Measurements from ENCODE around the gene ACIN1.
A peak's percentile ranks its signal among the peaks of the same experiment; 100 is the strongest.

The ACIN1 gene

GRCh38 chr14:23079716-23080115 is 15.2 kb downstream of the ACIN1 start:
- DNase-seq = no peak

DNA sequence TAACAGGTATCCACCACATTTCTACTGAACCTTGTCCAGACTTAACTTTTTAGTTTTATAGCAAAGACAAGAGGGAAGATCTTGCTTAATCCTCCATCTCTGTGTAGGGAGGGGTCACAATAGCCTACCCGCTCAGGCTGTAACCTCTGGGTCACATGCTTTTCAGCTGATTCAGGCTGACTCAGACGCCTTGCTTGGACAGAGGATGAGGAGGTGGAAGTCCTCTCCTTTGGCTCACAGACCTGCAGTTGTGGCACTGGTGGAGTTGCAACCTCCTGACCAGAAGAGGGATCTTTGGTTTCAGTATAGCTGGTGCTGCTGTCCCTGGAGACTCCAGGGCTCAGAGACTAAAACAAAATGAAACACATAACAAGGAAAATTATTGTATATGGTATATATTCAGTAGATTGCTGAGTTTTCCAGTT is 16.2 kb downstream of the ACIN1 start:
- DNase-seq = no peak

GRCh38 chr14:23077962-23078361 is 17.0 kb downstream of the ACIN1 start:
- DNase-seq = no peak

GRCh38 chr14:23076785-23077408 is 18.0 kb downstream of the ACIN1 start:
- DNase-seq = no peak

- no peak for DNase-seq
Measured at GRCh38 chr14:23074906-23075305, 20.0 kb downstream of the ACIN1 start.

GRCh38 chr14:23071921-23072539 is 22.9 kb downstream of the ACIN1 start:
- DNase-seq = no peak

GRCh38 chr14:23071244-23071920 is 23.6 kb downstream of the ACIN1 start:
- peak; percentile 93 for DNase-seq

GRCh38 chr14:23070262-23071129 is 24.4 kb downstream of the ACIN1 start:
- no peak for DNase-seq

DNA sequence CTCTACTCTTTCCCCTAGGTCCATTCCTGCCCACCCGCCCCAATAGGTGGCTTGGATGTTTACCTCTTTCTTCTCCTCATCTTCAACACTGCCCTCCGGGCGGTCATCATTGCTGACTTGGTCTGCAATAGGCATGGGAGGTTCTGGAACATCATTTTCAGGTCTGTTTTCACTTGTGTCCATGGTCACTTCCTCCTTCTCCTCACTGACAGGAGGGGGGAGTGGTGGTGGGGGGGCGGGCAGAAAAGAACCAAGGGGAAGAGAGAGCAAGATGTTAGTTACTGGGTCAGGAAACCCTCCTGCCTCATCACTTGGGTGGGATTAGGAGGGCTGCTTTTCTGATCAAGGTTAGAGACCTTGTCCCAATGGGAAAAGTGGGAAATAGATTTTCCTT is 25.5 kb downstream of the ACIN1 start:
- DNase-seq = no peak

- peak; percentile 91 for DNase-seq
Measured at GRCh38 chr14:23068789-23069412, 26.0 kb downstream of the ACIN1 start.

GRCh38 chr14:23067847-23068788 is 26.8 kb downstream of the ACIN1 start:
- no peak for DNase-seq

- DNase-seq = no peak
Measured at GRCh38 chr14:23066855-23067744, 27.8 kb downstream of the ACIN1 start.

GRCh38 chr14:23066368-23066767 is 28.6 kb downstream of the ACIN1 start:
- no peak for DNase-seq

- no peak for DNase-seq
Measured at GRCh38 chr14:23063601-23064000, 31.3 kb downstream of the ACIN1 start.

DNA sequence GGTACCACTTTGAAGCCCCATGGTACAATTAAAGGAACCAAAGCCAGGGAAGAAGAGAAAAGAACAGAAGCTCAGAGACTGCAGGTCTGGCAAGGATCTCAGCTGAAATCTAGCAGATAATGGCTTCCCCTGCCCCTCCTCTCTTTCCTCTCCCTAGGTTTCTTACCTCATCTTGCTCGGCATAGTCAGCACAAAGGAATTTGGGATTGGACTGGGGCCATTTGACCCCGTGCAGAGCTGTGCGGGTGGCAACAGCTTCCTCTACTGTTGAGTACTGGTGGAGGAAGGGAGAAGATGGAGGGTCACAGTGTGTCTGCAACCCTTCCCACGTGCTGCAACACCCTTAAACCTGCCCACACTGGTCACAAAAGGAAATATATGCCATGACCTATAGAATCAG is 32.9 kb downstream of the ACIN1 start:
- no peak for DNase-seq

DNA sequence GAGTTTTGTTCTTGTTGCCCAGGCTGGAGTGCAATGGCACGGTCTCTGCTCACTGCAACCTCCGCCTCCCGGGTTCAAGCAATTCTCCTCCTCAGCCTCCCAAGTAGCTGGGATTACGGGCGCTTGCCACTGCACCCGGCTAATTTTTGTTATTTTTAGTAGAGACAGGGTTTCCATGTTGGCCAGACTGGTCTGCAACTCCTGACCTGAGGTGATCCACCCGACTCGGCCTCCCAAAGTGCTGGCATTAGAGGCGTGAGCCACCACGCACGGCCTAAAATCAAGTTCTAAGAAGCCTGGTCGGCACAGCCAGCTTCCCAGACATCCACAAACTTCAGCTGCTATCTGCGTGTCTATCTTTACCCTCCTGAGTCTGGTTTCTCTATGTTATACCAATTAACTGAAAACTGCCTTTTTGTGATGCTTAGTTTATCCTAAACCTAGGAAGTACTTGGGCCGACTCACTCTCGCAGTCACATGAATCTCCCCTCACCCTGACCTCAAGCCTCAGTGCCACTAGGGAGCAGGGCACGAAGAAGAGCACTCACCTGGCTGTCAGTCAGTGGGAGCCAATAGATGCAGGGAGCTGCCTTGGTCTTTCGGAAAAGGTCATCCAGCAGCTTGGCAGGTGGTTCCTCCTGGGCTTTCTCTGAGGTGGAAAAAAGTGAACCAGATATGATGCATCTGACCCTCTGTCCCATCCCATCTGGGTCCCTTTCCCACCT is 34.2 kb downstream of the ACIN1 start:
- DNase-seq = no peak

DNA sequence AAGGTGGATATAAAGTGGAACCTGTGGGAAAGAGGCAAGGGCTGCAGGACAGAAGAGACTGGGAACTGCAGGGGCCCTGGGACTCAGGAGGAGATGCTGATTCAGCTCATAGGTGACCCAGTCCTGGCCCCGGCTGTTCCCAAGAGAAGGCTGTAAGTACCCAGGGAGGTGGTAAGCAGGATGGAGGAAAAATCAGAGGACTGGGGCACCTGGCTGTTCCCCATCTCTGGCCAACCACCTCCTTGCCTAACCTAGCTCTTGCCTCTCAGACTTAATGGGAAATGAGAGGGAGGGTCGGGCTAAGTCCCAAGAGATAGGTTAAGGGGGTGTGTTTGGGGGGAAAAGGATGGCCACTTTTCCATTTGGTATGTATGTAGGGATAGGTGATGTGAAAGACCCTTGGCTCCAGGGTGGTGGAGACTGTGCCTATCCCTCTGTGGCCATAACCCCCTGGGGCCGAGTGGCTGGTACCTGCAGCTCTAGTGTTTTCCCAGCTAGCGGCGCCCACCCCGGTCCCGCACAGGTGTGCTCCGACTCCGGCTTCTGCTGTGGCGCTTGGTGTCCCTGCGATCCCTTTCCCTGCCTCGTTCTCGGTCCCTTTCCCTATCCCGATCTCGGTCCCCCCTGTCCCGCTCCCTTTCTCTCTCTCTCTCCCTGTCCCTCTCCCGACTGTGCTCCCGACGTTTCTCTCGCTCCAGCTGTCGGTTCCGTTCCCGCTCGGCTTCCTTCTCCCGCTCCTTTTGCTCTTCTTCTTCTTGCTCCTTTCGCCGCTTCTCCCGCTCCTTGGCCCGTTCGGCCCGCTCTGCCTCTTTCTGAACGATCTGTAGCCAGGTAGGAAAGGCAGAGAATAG is 36.1 kb downstream of the ACIN1 start:
- DNase-seq = no peak

- DNase-seq = peak; percentile 94
Measured at GRCh38 chr14:23057757-23058653, 36.9 kb downstream of the ACIN1 start.

Measured in right hindlimb (tissue), 1 donor.